Measurements from ENCODE around the gene CCDC178. TPM values are rescaled to one million over a fixed set of nuclear protein-coding genes. Genes with fewer than 3 reads are reported as not detected.

Gene CCDC178
- polyA plus RNA-seq, 2 of the 4 experiments (the other 2 are of a cell fraction) = 0.06 TPM; not detected in 1

GRCh38 chr18:33291539-33291938 is 149.0 kb downstream of the CCDC178 start:
- CTCF ChIA-PET = no interaction called here
- Histone ChIP-seq H3K4me3 (no peak overlapping the region), H3K4me1 (no peaks in the 10 kb centered on the region), H3K4me2 (no peak overlapping the region), H3K27ac (no peak overlapping the region), H3K9me3 (no peaks in the 10 kb centered on the region)
- DNase-seq (ENCODE audit: low read depth in 1 of 2, low spot score in 1 of 2) (no peak), FAIRE-seq (no peak), ATAC-seq (no peak)
- POLR2A ChIA-PET = no interaction called here
- TF ChIP-seq USF2 (IDR thresholded peaks at IDR 0.05) = no peak
- TF ChIP-seq HOXB5 (CRISPR knock-in tag; IDR thresholded peaks at IDR 0.05) = no peak
- no peak for TF ChIP-seq ATOH8 (CRISPR knock-in tag; IDR thresholded peaks at IDR 0.05; ENCODE audit: low read depth)
- no peak for TF ChIP-seq NR3C1 (IDR thresholded peaks at IDR 0.05)
- no peak for TF ChIP-seq HEYL (CRISPR knock-in tag; IDR thresholded peaks at IDR 0.05)
- no peak for TF ChIP-seq RFX5 (IDR thresholded peaks at IDR 0.05)
- TF ChIP-seq BCL3 (IDR thresholded peaks at IDR 0.05) = no peak
- no peak for TF ChIP-seq HMGXB4 (CRISPR knock-in tag; IDR thresholded peaks at IDR 0.05; ENCODE audit: borderline replicate concordance)
- TF ChIP-seq PBX3 (IDR thresholded peaks at IDR 0.05) = no peak
- 13% methylated on average over 1 of the region's 1 CpG for WGBS (ENCODE audit: missing lambda C conversion rate)

- Histone ChIP-seq H3K4me2 (no peak overlapping the region), H3K4me1 (no peaks in the 10 kb centered on the region), H3K27ac (no peak overlapping the region), H3K9me3 (no peaks in the 10 kb centered on the region), H3K4me3 (no peak overlapping the region)
- 38% methylated on average over 2 of the region's 3 CpGs for WGBS (ENCODE audit: missing lambda C conversion rate)
- ATAC-seq (no peak), FAIRE-seq (no peak), DNase-seq (ENCODE audit: low read depth in 1 of 2, low spot score in 1 of 2) (no peak)
- CTCF ChIA-PET = no interaction called here
- POLR2A ChIA-PET = no interaction called here
- TF ChIP-seq SMC3 (IDR thresholded peaks at IDR 0.05) = no peak
- no peak for TF ChIP-seq CEBPB (IDR thresholded peaks at IDR 0.05)
- no peak for TF ChIP-seq HEYL (CRISPR knock-in tag; IDR thresholded peaks at IDR 0.05)
- TF ChIP-seq MAZ (IDR thresholded peaks at IDR 0.05; ENCODE audit: borderline replicate concordance, low read depth, low read length) = no peak
- TF ChIP-seq JUN (IDR thresholded peaks at IDR 0.05) = no peak
- no peak for TF ChIP-seq CBX8 (IDR thresholded peaks at IDR 0.05)
- no peak for TF ChIP-seq USF2 (IDR thresholded peaks at IDR 0.05)
- TF ChIP-seq ZFP36 (IDR thresholded peaks at IDR 0.05; ENCODE audit: borderline replicate concordance, partially characterized antibody) = no peak
- TF ChIP-seq MYC (IDR thresholded peaks at IDR 0.05; ENCODE audit: borderline replicate concordance, low read length) = no peak
- no peak for TF ChIP-seq RNF2 (IDR thresholded peaks at IDR 0.05; ENCODE audit: borderline replicate concordance, low read depth)
- TF ChIP-seq REST (IDR thresholded peaks at IDR 0.05) = no peak
- no peak for TF ChIP-seq TP53 (CRISPR knock-in tag; IDR thresholded peaks at IDR 0.05)
- TF ChIP-seq HOXA7 (CRISPR knock-in tag; IDR thresholded peaks at IDR 0.05) = no peak
- TF ChIP-seq EHMT2 (IDR thresholded peaks at IDR 0.05; ENCODE audit: low read depth) = no peak
- TF ChIP-seq HMGXB4 (CRISPR knock-in tag; IDR thresholded peaks at IDR 0.05; ENCODE audit: borderline replicate concordance) = no peak
- no peak for TF ChIP-seq ATOH8 (CRISPR knock-in tag; IDR thresholded peaks at IDR 0.05; ENCODE audit: low read depth)
- no peak for TF ChIP-seq MAFK (IDR thresholded peaks at IDR 0.05; ENCODE audit: partially characterized antibody)
Measured at GRCh38 chr18:33288082-33288716, 152.3 kb downstream of the CCDC178 start.
